Liver (tissue), 9 donors: Measurements from ENCODE around the gene SLC8A1. TPM values are rescaled to one million over a fixed set of nuclear protein-coding genes. Genes with fewer than 3 reads are reported as not detected.

Experiments
- DNase-seq: peaks from one replicate; pipeline ENCODE4 v3.0.0-alpha.2; 2017; ENCODE audit warnings: low spot score
- H3K27ac ChIP-seq, 2 donors: one replicate each; pipeline ENCODE4 v1.7.0; 2013; ENCODE audit warnings: inconsistent platforms in 2 of 2, low read length in 2 of 2, control low read depth in 1 of 2, low read depth in 1 of 2, mild to moderate bottlenecking in 1 of 2
- H3K27me3 ChIP-seq, 4 donors: one replicate each; pipeline versions ENCODE4 v1.6.1 to v1.7.0; 2013; ENCODE audit warnings: low read length in 3 of 4, inconsistent platforms in 1 of 4, mild to moderate bottlenecking in 1 of 4, moderate library complexity in 1 of 4; ENCODE audit not compliant: control insufficient read depth in 4 of 4, insufficient read depth in 4 of 4
- H3K36me3 ChIP-seq, 4 donors: one replicate each; pipeline versions ENCODE4 v1.6.1 to v1.7.0; 2013; ENCODE audit warnings: low read length in 3 of 4, mild to moderate bottlenecking in 3 of 4, low read depth in 1 of 4, moderate library complexity in 1 of 4; ENCODE audit not compliant: control insufficient read depth in 4 of 4, insufficient read depth in 3 of 4
- H3K4me1 ChIP-seq, 4 donors: one replicate each; pipeline versions ENCODE4 v1.6.1 to v1.7.0; 2013; ENCODE audit warnings: low read length in 3 of 4, mild to moderate bottlenecking in 3 of 4, moderate library complexity in 1 of 4; ENCODE audit not compliant: control insufficient read depth in 4 of 4, insufficient read depth in 4 of 4
- H3K4me3 ChIP-seq, 3 donors: one replicate each; pipeline versions ENCODE4 v1.6.1 to v1.7.0; 2013; ENCODE audit warnings: low read length in 3 of 3, control low read depth in 1 of 3, low read depth in 1 of 3, mild to moderate bottlenecking in 1 of 3
- H3K9ac ChIP-seq, 2 donors: one replicate each; pipeline ENCODE4 v1.7.0; 2013; ENCODE audit warnings: low read length in 2 of 2, mild to moderate bottlenecking in 2 of 2, moderate library complexity in 2 of 2, control low read depth in 1 of 2, low read depth in 1 of 2
- H3K9me3 ChIP-seq, 4 donors: one replicate each; pipeline versions ENCODE4 v1.6.1 to v1.7.0; 2013; ENCODE audit warnings: low read length in 3 of 4; ENCODE audit not compliant: control insufficient read depth in 4 of 4
- CTCF ChIP-seq: fragments of 150-350 bp; IDR thresholded peaks from 2 replicates; pipeline ENCODE4 v1.5.1; 2017; ENCODE audit warnings: improper control_type of control experiment, low read depth, low read length; ENCODE audit not compliant: missing input control
- EGR1 ChIP-seq, 2 donors: IDR thresholded peaks; 2 replicates each; pipeline ENCODE4 v1.6.1; 2016 to 2018; ENCODE audit warnings: antibody characterized with exemption in 2 of 2, low read depth in 2 of 2
- FOXA1 ChIP-seq: IDR thresholded peaks from 2 replicates; pipeline ENCODE4 v1.6.1; 2016; ENCODE audit warnings: antibody characterized with exemption
- FOXA2 ChIP-seq: IDR thresholded peaks from 2 replicates; pipeline ENCODE4 v1.6.1; 2016; ENCODE audit warnings: antibody characterized with exemption
- GABPA ChIP-seq, 2 donors: IDR thresholded peaks in 1 of 2; conservative IDR thresholded peaks in 1 of 2; 2 replicates each; pipeline ENCODE4 v1.6.1; 2016; ENCODE audit warnings: antibody characterized with exemption in 2 of 2, mild to moderate bottlenecking in 1 of 2, moderate library complexity in 1 of 2
- HNF4A ChIP-seq, 2 donors: conservative IDR thresholded peaks; 2 replicates each; pipeline ENCODE4 v1.6.1; 2016; ENCODE audit warnings: antibody characterized with exemption in 2 of 2, mild to moderate bottlenecking in 2 of 2
- HNF4G ChIP-seq: IDR thresholded peaks from 2 replicates; pipeline ENCODE4 v1.6.1; 2016; ENCODE audit warnings: antibody characterized with exemption
- JUND ChIP-seq, 2 donors: IDR thresholded peaks; 2 replicates each; pipeline ENCODE4 v1.6.1; 2016; ENCODE audit warnings: antibody characterized with exemption in 2 of 2
- MAX ChIP-seq: IDR thresholded peaks from 2 replicates; pipeline ENCODE4 v1.6.1; 2016; ENCODE audit warnings: antibody characterized with exemption
- NR2F2 ChIP-seq: IDR thresholded peaks from 2 replicates; pipeline ENCODE4 v1.6.1; 2016; ENCODE audit warnings: antibody characterized with exemption
- RAD21 ChIP-seq, 2 donors: IDR thresholded peaks; 2 replicates each; pipeline ENCODE4 v1.6.1; 2016; ENCODE audit warnings: antibody characterized with exemption in 2 of 2, mild to moderate bottlenecking in 2 of 2
- REST ChIP-seq: IDR thresholded peaks from 2 replicates; pipeline ENCODE4 v1.6.1; 2016; ENCODE audit warnings: antibody characterized with exemption, mild to moderate bottlenecking
- RXRA ChIP-seq, 2 donors: IDR thresholded peaks; 2 replicates each; pipeline ENCODE4 v1.6.1; 2017 to 2018; ENCODE audit warnings: antibody characterized with exemption in 2 of 2, mild to moderate bottlenecking in 1 of 2
- SP1 ChIP-seq: IDR thresholded peaks from 2 replicates; pipeline ENCODE4 v1.6.1; 2018; ENCODE audit warnings: antibody characterized with exemption, mild to moderate bottlenecking
- TAF1 ChIP-seq: conservative IDR thresholded peaks from 2 replicates; pipeline ENCODE4 v1.6.1; 2016; ENCODE audit warnings: antibody characterized with exemption, mild to moderate bottlenecking
- YY1 ChIP-seq: IDR thresholded peaks from 2 replicates; pipeline ENCODE4 v1.6.1; 2016; ENCODE audit warnings: antibody characterized with exemption, mild to moderate bottlenecking
- ZBTB33 ChIP-seq: IDR thresholded peaks from 2 replicates; pipeline ENCODE4 v1.6.1; 2016; ENCODE audit warnings: antibody characterized with exemption
- WGBS: extraction: QIAGEN DNeasy Blood & Tissue Kit; methylation state at CpG from one replicate; pipeline ENCODE4 v1.1.7; 2013; 5-methylcytosine and 5-hydroxymethylcytosine counted together
- polyA plus RNA-seq, 2 donors: library from polyadenylated mRNA; stranded (reverse) in 1 of 2; unstranded in 1 of 2; fragments of 200-250 nt in 1 of 2; fragments of >200 nt in 1 of 2; fragmentation: Nextera tagmentation in 1 of 2; extraction: Ambion mirVana in 1 of 2; gene quantifications; one replicate each; pipeline versions ENCODE4 v1.2.1 to v1.2.3, GENCODE V29; 2013 to 2015
- total RNA-seq, 2 donors: library from RNA; depleted of rRNA; stranded (reverse); fragments of >200 nt; gene quantifications; one replicate each; pipeline ENCODE4 v1.2.3, GENCODE V29; 2014
- TF ChIP-seq, protein P1 (sequence below): IDR thresholded peaks from 2 replicates; pipeline ENCODE4 v1.6.1; 2016; ENCODE audit warnings: antibody characterized with exemption
- donor health status: healthy.
- donor health status: healthy.
- donor health status: healthy.
- donor health status: healthy.
- donor health status: healthy.

SLC8A1 gene
- total and polyA plus RNA-seq, 4 donors = 1.2 to 18.5 (median 8.2) TPM

DNA sequence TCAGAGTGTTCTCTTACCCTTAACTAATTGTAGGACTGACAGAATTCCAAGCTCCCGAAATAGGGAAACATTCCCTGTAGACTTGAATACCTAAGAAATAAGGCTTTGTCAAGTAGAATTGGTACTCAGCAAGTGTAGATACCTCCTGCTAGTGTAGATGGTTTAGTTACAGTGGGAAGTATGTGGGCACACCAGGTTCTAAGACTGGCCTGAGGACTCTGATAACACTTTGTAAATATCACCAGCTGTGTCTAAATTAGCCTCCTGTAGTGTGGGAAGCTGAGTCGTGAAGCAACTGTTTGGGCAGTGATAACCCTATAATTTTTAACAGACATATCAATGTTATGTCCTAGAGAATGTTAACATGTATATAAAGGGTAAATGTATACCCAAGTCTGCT lies 304.5 kb downstream of the SLC8A1 start:
- Histone ChIP-seq H3K9me3 (no peaks in the 10 kb centered on the region), H3K27me3 (no peaks in the 10 kb centered on the region), H3K9ac (no peak overlapping the region), H3K27ac (no peak overlapping the region), H3K36me3 (no peaks in the 10 kb centered on the region), H3K4me3 (no peak overlapping the region), H3K4me1 (no peaks in the 10 kb centered on the region)
- TF ChIP-seq EGR1 (IDR thresholded peaks at IDR 0.05; ENCODE audit: low read depth in 2 of 2) (no peak), RXRA (IDR thresholded peaks at IDR 0.05) (no peak), TAF1 (no peak), MAX (no peak), GABPA (IDR thresholded peaks at IDR 0.05 in 1 of 2, conservative IDR thresholded peaks at IDR 0.05 in 1 of 2) (no peak), YY1 (no peak), JUND (IDR thresholded peaks at IDR 0.05) (no peak), FOXA2 (no peak), HNF4G (no peak), REST (no peak), RAD21 (IDR thresholded peaks at IDR 0.05) (no peak), SP1 (no peak), ZBTB33 (no peak), CTCF (no peak), FOXA1 (no peak), HNF4A (conservative IDR thresholded peaks at IDR 0.05) (no peak), NR2F2 (no peak)
- TF ChIP-seq, protein P1, sequence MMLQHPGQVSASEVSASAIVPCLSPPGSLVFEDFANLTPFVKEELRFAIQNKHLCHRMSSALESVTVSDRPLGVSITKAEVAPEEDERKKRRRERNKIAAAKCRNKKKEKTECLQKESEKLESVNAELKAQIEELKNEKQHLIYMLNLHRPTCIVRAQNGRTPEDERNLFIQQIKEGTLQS = no peak
- DNase-seq = no peak
- WGBS = 38% methylated on average over 2 of the region's 2 CpGs
